Measurements from ENCODE around the gene MCC. TPM values are rescaled to one million over a fixed set of nuclear protein-coding genes. Genes with fewer than 3 reads are reported as not detected.
"Not testable (repeated sequence)": the region's sequence is repeated elsewhere in the genome, so short reads cannot be mapped to it uniquely, and the experiment has no call there.

The MCC gene
- total RNA-seq, 4 donors from 2014 or later, result 1.2 to 133 (median 8.5) TPM

DNA sequence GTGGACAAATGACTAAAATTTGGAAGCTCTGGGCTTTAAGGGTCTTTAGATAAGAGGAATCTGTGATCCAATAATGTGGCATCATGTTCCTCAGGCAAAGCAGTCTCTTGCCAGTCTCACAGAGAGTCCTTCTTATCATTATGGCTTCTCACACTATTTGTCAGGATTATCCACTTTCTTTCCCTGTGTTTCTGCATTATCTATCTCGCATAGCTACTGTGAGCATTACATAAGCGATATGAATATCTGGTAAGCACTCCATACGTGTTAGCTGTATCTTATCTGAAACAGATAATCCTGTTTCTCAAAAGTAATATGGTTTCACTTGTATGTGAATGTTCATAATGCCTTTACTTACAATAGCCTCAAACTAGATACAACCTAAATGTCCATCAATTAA lies 9.6 kb downstream of the MCC start:
- Histone ChIP-seq H3K27me3 (no peaks in the 10 kb centered on the region), H3K36me3 (no peaks in the 10 kb centered on the region), H3K27ac (no peak overlapping the region), H3K4me3 (no peak overlapping the region), H3K9me3 (no peaks in the 10 kb centered on the region), H3K4me1 (no peaks in the 10 kb centered on the region)
- no peak for DNase-seq
- no peak for TF ChIP-seq POLR2A (IDR thresholded peaks at IDR 0.05)
- no peak for TF ChIP-seq CTCF (IDR thresholded peaks at IDR 0.05)

- Histone ChIP-seq H3K9me3 (no peaks in the 10 kb centered on the region), H3K4me1 (no peaks in the 10 kb centered on the region), H3K36me3 (no peaks in the 10 kb centered on the region), H3K27ac (no peak overlapping the region), H3K4me3 (no peak overlapping the region), H3K27me3 (no peaks in the 10 kb centered on the region)
- no peak for DNase-seq
- no peak for TF ChIP-seq POLR2A (IDR thresholded peaks at IDR 0.05)
- no peak for TF ChIP-seq CTCF (IDR thresholded peaks at IDR 0.05)
Observed at GRCh38 chr5:113474100-113474728, 14.0 kb downstream of the MCC start.

DNA sequence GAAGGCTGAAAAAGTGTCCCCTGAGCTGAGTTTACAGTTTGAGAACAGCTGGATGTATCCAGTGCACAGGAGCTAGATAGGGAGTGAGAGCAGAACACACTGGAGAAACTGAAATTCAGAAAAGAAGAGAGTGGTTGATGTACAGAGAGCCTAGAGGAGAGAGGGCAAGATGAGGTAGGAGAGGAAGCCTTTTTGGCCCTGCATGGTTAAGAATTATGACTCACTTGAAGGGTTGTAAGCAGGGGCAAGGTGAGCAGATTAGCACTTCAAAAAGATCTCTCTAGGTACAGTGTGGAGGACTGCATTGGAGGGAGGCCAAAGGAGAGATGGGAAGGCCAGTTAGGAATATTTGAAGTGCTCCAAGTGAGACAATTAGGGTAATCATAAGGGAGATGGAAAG lies 25.2 kb downstream of the MCC start:
- Histone ChIP-seq H3K27me3 (no peaks in the 10 kb centered on the region), H3K27ac (no peak overlapping the region), H3K9me3 (no peaks in the 10 kb centered on the region), H3K36me3 (no peaks in the 10 kb centered on the region), H3K4me1 (no peaks in the 10 kb centered on the region), H3K4me3 (no peak overlapping the region)
- no peak for DNase-seq
- TF ChIP-seq CTCF (IDR thresholded peaks at IDR 0.05) (no peak), POLR2A (IDR thresholded peaks at IDR 0.05) (no peak)

- not testable (repeated sequence) for H3K27ac ChIP-seq, H3K4me3 ChIP-seq, DNase-seq, H3K27me3 ChIP-seq, H3K4me1 ChIP-seq, H3K36me3 ChIP-seq, H3K9me3 ChIP-seq
Observed at GRCh38 chr5:113457106-113457505, 31.1 kb downstream of the MCC start.

DNA sequence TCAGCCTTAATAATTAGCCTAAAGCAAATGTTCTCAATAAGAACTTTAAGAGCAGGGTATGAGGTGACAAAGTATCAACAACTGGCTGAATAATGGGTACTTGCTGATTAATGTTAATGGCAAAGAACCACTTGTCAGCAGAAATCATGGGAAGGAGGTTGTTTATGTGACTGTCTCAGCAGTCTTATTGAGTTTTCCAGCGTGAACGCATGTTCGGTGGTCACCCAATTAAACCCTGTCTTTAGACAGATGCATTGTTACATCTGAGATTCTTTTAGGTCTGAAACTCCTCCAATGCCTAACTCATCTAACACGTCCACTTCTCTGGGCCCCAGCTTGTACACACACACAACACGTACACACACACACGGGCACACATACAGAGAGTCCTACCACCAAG lies 35.3 kb downstream of the MCC start:
- H3K27ac ChIP-seq, result no peak overlapping the region
- H3K9me3 ChIP-seq, result no peaks in the 10 kb centered on the region
- H3K27me3 ChIP-seq, result no peaks in the 10 kb centered on the region
- no peaks in the 10 kb centered on the region for H3K36me3 ChIP-seq
- DNase-seq, result no peak
- H3K4me1 ChIP-seq, result no peaks in the 10 kb centered on the region
- TF ChIP-seq CTCF (IDR thresholded peaks at IDR 0.05) (no peak), POLR2A (IDR thresholded peaks at IDR 0.05) (no peak)
- H3K4me3 ChIP-seq, result no peak overlapping the region

GRCh38 chr5:113451797-113452196 lies 36.5 kb downstream of the MCC start:
- H3K4me3 ChIP-seq, result no peak overlapping the region
- H3K9me3 ChIP-seq, result no peaks in the 10 kb centered on the region
- TF ChIP-seq POLR2A (IDR thresholded peaks at IDR 0.05), result no peak
- TF ChIP-seq CTCF (IDR thresholded peaks at IDR 0.05), result no peak
- no peak overlapping the region for H3K27ac ChIP-seq
- no peaks in the 10 kb centered on the region for H3K36me3 ChIP-seq
- H3K27me3 ChIP-seq, result no peaks in the 10 kb centered on the region
- DNase-seq, result no peak
- no peaks in the 10 kb centered on the region for H3K4me1 ChIP-seq
